Small intestine (tissue), 7 donors: ENCODE measurements around the gene MILR1. TPM values are rescaled to one million over a fixed set of nuclear protein-coding genes. Genes with fewer than 3 reads are reported as not detected.
A peak's percentile ranks its signal among the peaks of the same experiment; 100 is the strongest.

Source experiments
- DNase-seq, 2 donors: peaks; one replicate each; pipeline versions ENCODE4 v3.0.0 to v3.0.0-alpha.2; 2013
- FAIRE-seq: peaks from 2 replicates; lab custom pipeline; 2012; peaks lifted over from hg19 to GRCh38; lab: Jason Lieb, UNC
- H3K27ac ChIP-seq, 3 donors: one replicate each; pipeline ENCODE4 v1.5.1; 2013; ENCODE audit warnings: low read length in 2 of 3, mild to moderate bottlenecking in 2 of 3, control low read depth in 1 of 3, inconsistent platforms in 1 of 3, low read depth in 1 of 3, moderate library complexity in 1 of 3
- H3K27me3 ChIP-seq, 3 donors: one replicate each; pipeline ENCODE4 v1.6.1; 2013; ENCODE audit warnings: low read length in 3 of 3, inconsistent platforms in 1 of 3; ENCODE audit not compliant: control insufficient read depth in 3 of 3, insufficient read depth in 3 of 3
- H3K36me3 ChIP-seq, 3 donors: one replicate each; pipeline ENCODE4 v1.6.1; 2013; ENCODE audit warnings: low read length in 3 of 3, inconsistent platforms in 1 of 3, low read depth in 1 of 3, mild to moderate bottlenecking in 1 of 3, moderate library complexity in 1 of 3; ENCODE audit not compliant: control insufficient read depth in 3 of 3, insufficient read depth in 2 of 3
- H3K4me1 ChIP-seq, 3 donors: one replicate each; pipeline ENCODE4 v1.6.1; 2013; ENCODE audit warnings: low read length in 2 of 3, inconsistent platforms in 1 of 3, low read depth in 1 of 3, mild to moderate bottlenecking in 1 of 3, moderate library complexity in 1 of 3; ENCODE audit not compliant: control insufficient read depth in 3 of 3, insufficient read depth in 2 of 3
- H3K4me3 ChIP-seq, 3 donors: one replicate each; pipeline ENCODE4 v1.5.1; 2013; ENCODE audit warnings: low read length in 3 of 3, control low read depth in 1 of 3, inconsistent platforms in 1 of 3, low read depth in 1 of 3, mild to moderate bottlenecking in 1 of 3, moderate library complexity in 1 of 3
- H3K9me3 ChIP-seq, 2 donors: one replicate each; pipeline ENCODE4 v1.6.1; 2013; ENCODE audit warnings: low read depth in 1 of 2, low read length in 1 of 2; ENCODE audit not compliant: control insufficient read depth in 2 of 2, insufficient read depth in 1 of 2
- WGBS, 3 donors: extraction: QIAGEN DNeasy Blood & Tissue Kit; methylation state at CpG; one replicate each; pipeline ENCODE4 v1.1.7; 2013; 5-methylcytosine and 5-hydroxymethylcytosine counted together
- polyA plus RNA-seq, 4 donors: library from polyadenylated mRNA; stranded (reverse) in 3 of 4; unstranded in 1 of 4; fragments of 200-250 nt in 3 of 4; fragments of 120-200 nt in 1 of 4; gene quantifications; one replicate each; pipeline versions ENCODE4 v1.2.1 to v1.2.3, GENCODE V29; 2013
- donor health status: healthy with polysubstance abuse.
- donor health status: control.
- donor health status: control.
- donor health status: Bipolar disorder and iron deficiency.
- donor health status: healthy.

The MILR1 gene
- polyA plus RNA-seq, 4 donors = 2.0 to 5.4 (median 4.2) TPM

DNA sequence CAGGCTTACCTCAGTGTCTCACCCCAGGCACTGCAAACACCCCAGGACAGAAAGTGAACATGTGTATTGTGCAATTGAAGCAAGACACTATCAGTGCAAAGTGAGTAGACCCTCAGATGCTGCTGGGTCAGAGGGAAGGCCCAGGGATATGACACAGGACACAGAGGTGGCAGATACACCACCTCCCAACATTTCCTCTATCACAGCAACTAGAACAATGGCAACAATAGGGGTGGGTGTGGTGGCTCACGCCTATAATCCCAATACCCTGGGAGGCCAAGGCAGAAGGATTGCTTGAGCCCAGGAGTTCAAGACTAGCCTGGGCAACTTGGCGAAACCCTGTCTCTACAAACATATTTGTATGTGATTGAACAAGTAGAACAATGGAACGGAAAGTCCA is 22.5 kb downstream of the MILR1 start:
- Histone ChIP-seq H3K27ac (no peak overlapping the region), H3K4me3 (no peak overlapping the region), H3K9me3 (no peaks in the 10 kb centered on the region), H3K27me3 (no peaks in the 10 kb centered on the region), H3K36me3 (peaks cover 0 to 2% (median 0%) of the 10 kb centered on the region in 3 donors), H3K4me1 (no peaks in the 10 kb centered on the region)
- DNase-seq (no peak), FAIRE-seq (no peak)
- 90 to 94% (median 94%) methylated on average over 3 of the region's 3 CpGs for WGBS, 3 donors

DNA sequence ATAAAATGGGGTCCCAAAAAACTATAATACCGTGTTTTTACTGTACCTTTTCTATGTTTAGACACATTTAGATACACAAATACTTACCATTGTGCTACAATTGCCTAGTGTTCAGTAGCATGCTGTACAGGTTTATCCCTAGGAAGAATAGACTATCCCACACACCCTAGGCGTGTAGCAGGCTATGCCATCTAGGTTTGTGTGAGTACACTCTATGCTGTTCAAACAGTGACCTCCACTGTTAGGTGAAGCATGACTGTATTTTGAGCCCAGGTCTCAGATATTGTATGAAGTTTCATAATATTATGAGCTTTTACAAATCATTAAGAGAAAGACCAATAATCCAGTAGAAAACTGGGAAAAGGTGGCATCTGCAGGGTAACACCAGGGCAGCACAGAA is 23.6 kb downstream of the MILR1 start:
- Histone ChIP-seq H3K27me3 (no peaks in the 10 kb centered on the region), H3K36me3 (peaks cover 0 to 2% (median 0%) of the 10 kb centered on the region in 3 donors), H3K4me3 (no peak overlapping the region), H3K9me3 (no peaks in the 10 kb centered on the region), H3K27ac (no peak overlapping the region), H3K4me1 (no peaks in the 10 kb centered on the region)
- no peak for DNase-seq
- 89 to 95% (median 94%) methylated on average over 2 of the region's 2 CpGs for WGBS, 3 donors
- no peak for FAIRE-seq

GRCh38 chr17:64477849-64478248 is 28.9 kb downstream of the MILR1 start:
- peaks cover 0 to 8% (median 2%) of the 10 kb centered on the region in 3 donors for H3K36me3 ChIP-seq
- FAIRE-seq = no peak

DNA sequence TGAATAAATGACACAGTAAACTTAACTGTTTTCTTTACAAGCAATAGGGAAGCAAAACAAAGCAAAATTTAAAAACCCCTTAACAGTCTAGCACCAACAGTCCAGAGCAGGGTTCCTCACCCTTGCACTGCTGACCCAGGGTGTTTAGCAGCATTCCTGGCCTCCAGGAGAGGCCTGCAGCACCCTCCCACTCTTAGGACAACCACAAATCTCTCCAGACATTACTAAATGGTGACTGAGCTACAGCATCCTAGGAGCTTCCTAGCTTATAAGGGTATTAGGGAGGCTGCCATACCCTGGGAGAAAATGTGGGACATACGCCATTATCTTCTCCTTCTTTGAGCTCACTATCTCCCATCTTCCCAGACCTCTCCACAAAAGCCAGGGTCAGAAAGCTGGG is 32.0 kb downstream of the MILR1 start:
- H3K9me3 ChIP-seq = no peaks in the 10 kb centered on the region
- no peak overlapping the region for H3K4me3 ChIP-seq
- 95 to 100% (median 100%) methylated on average over 1 of the region's 1 CpG for WGBS, 3 donors
- no peak for DNase-seq
- no peaks in the 10 kb centered on the region for H3K27me3 ChIP-seq
- peaks cover 4 to 26% (median 5%) of the 10 kb centered on the region in 3 donors for H3K36me3 ChIP-seq
- no peaks in the 10 kb centered on the region for H3K4me1 ChIP-seq
- FAIRE-seq = no peak
- no peak overlapping the region for H3K27ac ChIP-seq

More at GRCh38 chr17:64477849-64478248, 28.9 kb downstream of the MILR1 start:
- Histone ChIP-seq H3K27me3 (no peaks in the 10 kb centered on the region), H3K4me1 (no peaks in the 10 kb centered on the region), H3K27ac (no peak overlapping the region), H3K9me3 (no peaks in the 10 kb centered on the region), H3K4me3 (no peak overlapping the region)
- WGBS, 3 donors = 16 to 38% (median 36%) methylated on average over 1 of the region's 1 CpG
- no peak for DNase-seq

DNA sequence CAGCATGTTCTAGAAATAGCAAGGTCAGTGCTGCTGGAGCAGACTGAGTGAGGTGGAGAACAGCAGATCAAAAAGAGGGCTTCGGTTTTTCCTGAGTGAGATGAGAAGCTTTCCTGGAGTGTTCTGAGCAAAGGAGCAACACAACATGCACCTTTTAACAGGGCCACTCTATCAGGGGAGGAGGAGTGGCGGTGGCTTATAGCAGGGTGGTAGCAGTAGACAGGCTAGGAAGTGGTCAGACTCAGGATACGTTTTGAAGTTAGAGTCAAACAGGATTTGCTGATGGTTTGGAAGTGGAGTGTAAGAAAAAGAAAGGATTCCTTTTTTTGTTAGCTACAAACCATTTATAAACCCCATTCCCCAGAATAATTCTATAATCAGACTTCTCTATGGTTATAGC is 35.5 kb downstream of the MILR1 start:
- no peaks in the 10 kb centered on the region for H3K9me3 ChIP-seq
- 81 to 94% (median 90%) methylated on average over 3 of the region's 3 CpGs for WGBS, 3 donors
- H3K4me3 ChIP-seq = no peak overlapping the region
- no peaks in the 10 kb centered on the region for H3K4me1 ChIP-seq
- no peak overlapping the region for H3K27ac ChIP-seq
- FAIRE-seq (no peak), DNase-seq (no peak)
- peaks cover 4 to 34% (median 5%) of the 10 kb centered on the region in 3 donors for H3K36me3 ChIP-seq
- no peaks in the 10 kb centered on the region for H3K27me3 ChIP-seq

- Histone ChIP-seq H3K4me3 (no peak overlapping the region), H3K4me1 (no peaks in the 10 kb centered on the region), H3K9me3 (no peaks in the 10 kb centered on the region), H3K27ac (no peak overlapping the region), H3K36me3 (peaks cover 4 to 46% (median 5%) of the 10 kb centered on the region in 3 donors), H3K27me3 (no peaks in the 10 kb centered on the region)
- FAIRE-seq (no peak), DNase-seq (no peak)
- 93 to 98% (median 96%) methylated on average over 2 of the region's 2 CpGs for WGBS, 3 donors
These were observed 39.4 kb downstream of the MILR1 start for GRCh38 chr17:64488301-64488700.

DNA sequence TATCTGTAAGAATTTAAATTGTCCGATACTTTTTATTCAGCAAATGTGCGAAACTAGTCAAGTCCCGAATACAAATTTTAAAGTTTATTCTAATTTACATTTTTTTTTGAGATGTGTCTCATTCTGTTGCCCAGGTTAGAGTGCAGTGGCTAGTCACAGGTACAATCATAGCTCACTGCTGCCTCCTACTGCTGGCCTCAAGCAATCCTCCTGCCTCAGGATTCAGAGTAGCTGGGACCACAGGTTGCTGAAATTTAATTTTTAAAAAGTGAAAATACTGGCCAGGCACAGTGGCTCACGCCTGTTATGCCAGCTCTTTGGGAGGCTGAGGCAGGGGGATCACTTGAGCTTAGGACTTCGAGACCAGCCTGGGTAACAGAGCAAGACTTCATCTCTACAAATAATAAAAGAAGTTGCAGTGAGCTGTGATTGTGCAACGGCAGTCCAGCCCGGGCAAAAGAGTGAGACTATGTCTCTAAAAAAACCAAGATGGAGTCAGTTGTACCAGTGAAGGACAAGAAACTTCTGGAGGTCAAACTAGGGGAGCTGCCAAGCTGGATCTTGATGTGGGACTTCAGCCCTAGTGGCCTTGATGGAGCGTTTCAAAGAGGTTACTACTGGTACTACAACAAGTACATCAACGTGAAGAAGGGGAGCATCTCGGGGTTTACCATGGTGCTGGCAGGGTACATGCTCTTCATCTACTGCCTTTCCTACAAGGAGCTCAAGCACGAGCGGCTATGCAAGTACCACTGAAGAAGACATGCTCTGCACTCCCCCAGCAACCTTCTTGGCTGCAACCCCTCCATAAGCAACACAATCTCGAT is 42.3 kb downstream of the MILR1 start:
- Histone ChIP-seq H3K9me3 (no peaks in the 10 kb centered on the region), H3K36me3 (peaks cover 0 to 30% (median 2%) of the 10 kb centered on the region in 3 donors), H3K4me3 (no peak overlapping the region), H3K27me3 (no peaks in the 10 kb centered on the region), H3K27ac (no peak overlapping the region), H3K4me1 (peaks cover 0 to 6% (median 0%) of the 10 kb centered on the region in 3 donors)
- FAIRE-seq (no peak), DNase-seq (peak in 1 of 2 donors; percentile 45)
- WGBS, 3 donors = 91 to 95% (median 93%) methylated on average over 13 of the region's 13 CpGs

GRCh38 chr17:64491994-64492393 is 43.1 kb downstream of the MILR1 start:
- Histone ChIP-seq H3K4me3 (no peak overlapping the region), H3K27me3 (no peaks in the 10 kb centered on the region), H3K4me1 (peaks cover 0 to 6% (median 0%) of the 10 kb centered on the region in 3 donors), H3K27ac (no peak overlapping the region), H3K9me3 (no peaks in the 10 kb centered on the region), H3K36me3 (peaks cover 0 to 27% (median 2%) of the 10 kb centered on the region in 3 donors)
- DNase-seq (no peak), FAIRE-seq (no peak)
- 84 to 88% (median 88%) methylated on average over 3 of the region's 3 CpGs for WGBS, 3 donors
